Type B pancreatic cell (in vitro differentiated cells): ENCODE results near the gene ZNF500. TPM values are rescaled to one million over a fixed set of nuclear protein-coding genes. Genes with fewer than 3 reads are reported as not detected.

Source experiments
- DNase-seq: peaks from one replicate; pipeline ENCODE4 v3.0.0; 2021; ENCODE audit warnings: mixed read lengths; ENCODE audit not compliant: unreplicated experiment; ENCODE audit errors: extremely low spot score
- H3K27ac Mint-ChIP-seq: 2 replicates; pipeline ENCODE4 v1.8.0; 2021; ENCODE audit warnings: mild to moderate bottlenecking, mixed read lengths
- H3K27me3 Mint-ChIP-seq: 2 replicates; pipeline ENCODE4 v1.8.0; 2021; ENCODE audit warnings: mixed read lengths
- H3K36me3 Mint-ChIP-seq: 2 replicates; pipeline ENCODE4 v1.8.0; 2021; ENCODE audit warnings: mixed read lengths
- H3K4me1 Mint-ChIP-seq: one replicate; pipeline ENCODE4 v1.8.0; 2021; ENCODE audit warnings: mixed read lengths; ENCODE audit not compliant: unreplicated experiment
- H3K4me3 Mint-ChIP-seq: 2 replicates; pipeline ENCODE4 v1.8.0; 2021; ENCODE audit warnings: mild to moderate bottlenecking, mixed read lengths
- H3K9me3 Mint-ChIP-seq: 2 replicates; pipeline ENCODE4 v1.8.0; 2021; ENCODE audit warnings: mixed read lengths
- CTCF ChIP-seq: fragments of 200-600 bp; sonication (generic); conservative IDR thresholded peaks from 2 replicates; pipeline ENCODE4 v1.5.0; 2021; ENCODE audit warnings: antibody characterized with exemption, mild to moderate bottlenecking
- total RNA-seq: library from RNA; stranded (reverse); gene quantifications from 2 replicates; pipeline ENCODE4 v1.2.1, GENCODE V29; 2021; ENCODE audit warnings: low replicate concordance

ZNF500 gene
- total RNA-seq, 1 donor from 2014 or later: 21.0 TPM

- no peak overlapping the region for H3K27ac Mint-ChIP-seq
- peaks cover 8% of the 10 kb centered on the region for H3K4me1 Mint-ChIP-seq
- no peaks in the 10 kb centered on the region for H3K9me3 Mint-ChIP-seq
- TF ChIP-seq CTCF: no peak
- H3K36me3 Mint-ChIP-seq: no peaks in the 10 kb centered on the region
- no peaks in the 10 kb centered on the region for H3K27me3 Mint-ChIP-seq
- H3K4me3 Mint-ChIP-seq: no peak overlapping the region
- DNase-seq: no peak
Measured at GRCh38 chr16:4728676-4729075, 38.3 kb downstream of the ZNF500 start.

- Mint-ChIP-seq H3K4me3 (no peak overlapping the region), H3K27me3 (no peaks in the 10 kb centered on the region), H3K27ac (no peak overlapping the region), H3K4me1 (no peaks in the 10 kb centered on the region), H3K9me3 (no peaks in the 10 kb centered on the region), H3K36me3 (no peaks in the 10 kb centered on the region)
- no peak for DNase-seq
- no peak for TF ChIP-seq CTCF
Measured at GRCh38 chr16:4726616-4727015, 40.3 kb downstream of the ZNF500 start.

- Mint-ChIP-seq H3K4me1 (no peaks in the 10 kb centered on the region), H3K9me3 (no peaks in the 10 kb centered on the region), H3K27me3 (no peaks in the 10 kb centered on the region), H3K36me3 (no peaks in the 10 kb centered on the region), H3K27ac (no peak overlapping the region), H3K4me3 (no peak overlapping the region)
- no peak for DNase-seq
- no peak for TF ChIP-seq CTCF
Measured at GRCh38 chr16:4724661-4725270, 42.2 kb downstream of the ZNF500 start.

GRCh38 chr16:4723071-4723767 lies 43.7 kb downstream of the ZNF500 start:
- no peak for DNase-seq
- no peaks in the 10 kb centered on the region for H3K27me3 Mint-ChIP-seq
- no peaks in the 10 kb centered on the region for H3K4me1 Mint-ChIP-seq
- H3K27ac Mint-ChIP-seq: no peak overlapping the region
- no peaks in the 10 kb centered on the region for H3K36me3 Mint-ChIP-seq
- no peak overlapping the region for H3K4me3 Mint-ChIP-seq
- H3K9me3 Mint-ChIP-seq: no peaks in the 10 kb centered on the region
- TF ChIP-seq CTCF: no peak

GRCh38 chr16:4718466-4718865 lies 48.5 kb downstream of the ZNF500 start:
- H3K27ac Mint-ChIP-seq: no peak overlapping the region
- no peak for DNase-seq

More at GRCh38 chr16:4718466-4718865, 48.5 kb downstream of the ZNF500 start:
- Mint-ChIP-seq H3K36me3 (peaks cover 1% of the 10 kb centered on the region), H3K27me3 (no peaks in the 10 kb centered on the region), H3K9me3 (no peaks in the 10 kb centered on the region), H3K4me3 (no peak overlapping the region), H3K4me1 (no peaks in the 10 kb centered on the region)
- no peak for TF ChIP-seq CTCF
